CD4-positive, alpha-beta T cell treated with Interleukin-6 at 100 ng/mL for 8 hours (primary cell): ENCODE results near the gene POLH.

Source experiments
- DNase-seq: peaks from one replicate; pipeline ENCODE4 v3.0.0-alpha.2; 2020; ENCODE audit warnings: mixed read lengths, low spot score

The POLH gene

GRCh38 chr6:43606019-43606418 is 30.0 kb downstream of the POLH start:
- DNase-seq = no peak

DNA sequence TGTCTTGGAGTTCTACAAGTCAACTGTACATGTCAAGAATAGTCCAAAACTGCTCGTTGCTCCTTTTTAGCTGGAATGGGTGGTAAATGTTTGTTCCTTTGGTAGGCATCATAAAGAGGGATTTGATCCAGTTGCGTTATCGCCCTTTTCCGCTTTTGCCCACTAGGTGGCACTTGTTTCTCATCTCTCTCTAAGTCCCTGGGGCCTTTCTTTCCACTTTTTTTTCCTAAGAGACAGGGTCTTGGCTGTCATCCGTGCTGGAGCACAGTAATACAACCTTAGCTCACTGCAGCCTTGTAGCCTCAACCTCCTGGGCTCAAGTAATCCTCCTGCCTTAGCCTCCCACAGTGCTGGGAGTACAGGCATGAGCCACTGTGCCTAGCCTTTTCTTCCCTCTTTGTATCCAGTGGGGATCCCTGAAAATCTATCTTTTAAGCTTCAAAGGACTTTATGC is 32.4 kb downstream of the POLH start:
- DNase-seq = peak; percentile 53

DNA sequence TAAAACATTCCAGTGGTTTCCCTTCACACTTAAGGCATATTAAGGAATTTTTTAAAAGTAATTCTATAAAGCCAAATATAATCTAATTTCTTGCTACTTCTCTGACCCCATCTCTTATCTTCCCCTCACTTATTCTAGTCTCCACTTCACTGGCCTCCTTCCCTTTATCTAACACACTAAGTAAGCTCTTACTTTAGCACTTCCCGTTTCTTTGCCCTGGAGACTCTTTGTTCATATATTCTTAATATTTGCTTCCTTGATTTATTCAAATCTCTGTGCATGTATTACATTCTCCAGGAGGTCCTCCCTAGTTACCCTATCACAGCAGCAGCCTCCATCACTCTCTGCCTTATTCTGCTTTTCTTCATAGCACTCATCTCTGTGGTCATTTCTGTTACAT is 32.8 kb downstream of the POLH start:
- no peak for DNase-seq

DNA sequence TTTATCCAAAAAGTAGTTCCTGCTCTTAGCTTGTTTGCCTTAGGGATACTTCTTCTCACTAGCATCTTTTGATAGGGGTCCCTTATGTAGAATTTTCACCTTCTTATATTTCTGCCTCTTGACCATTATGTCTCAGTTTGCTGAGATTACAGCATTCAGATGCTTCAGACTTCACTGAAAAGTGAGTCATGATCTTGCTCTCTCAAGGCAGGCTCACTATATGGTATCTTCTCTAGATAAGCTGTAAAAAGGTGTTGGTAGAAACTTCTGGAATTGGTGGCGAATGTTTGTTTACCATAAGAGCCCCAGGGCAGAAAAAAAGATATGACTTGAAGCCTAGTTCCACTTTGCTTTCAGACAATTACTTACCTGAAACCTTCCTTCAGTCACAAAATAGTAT is 33.4 kb downstream of the POLH start:
- no peak for DNase-seq

GRCh38 chr6:43610431-43610830 is 34.4 kb downstream of the POLH start:
- no peak for DNase-seq

DNA sequence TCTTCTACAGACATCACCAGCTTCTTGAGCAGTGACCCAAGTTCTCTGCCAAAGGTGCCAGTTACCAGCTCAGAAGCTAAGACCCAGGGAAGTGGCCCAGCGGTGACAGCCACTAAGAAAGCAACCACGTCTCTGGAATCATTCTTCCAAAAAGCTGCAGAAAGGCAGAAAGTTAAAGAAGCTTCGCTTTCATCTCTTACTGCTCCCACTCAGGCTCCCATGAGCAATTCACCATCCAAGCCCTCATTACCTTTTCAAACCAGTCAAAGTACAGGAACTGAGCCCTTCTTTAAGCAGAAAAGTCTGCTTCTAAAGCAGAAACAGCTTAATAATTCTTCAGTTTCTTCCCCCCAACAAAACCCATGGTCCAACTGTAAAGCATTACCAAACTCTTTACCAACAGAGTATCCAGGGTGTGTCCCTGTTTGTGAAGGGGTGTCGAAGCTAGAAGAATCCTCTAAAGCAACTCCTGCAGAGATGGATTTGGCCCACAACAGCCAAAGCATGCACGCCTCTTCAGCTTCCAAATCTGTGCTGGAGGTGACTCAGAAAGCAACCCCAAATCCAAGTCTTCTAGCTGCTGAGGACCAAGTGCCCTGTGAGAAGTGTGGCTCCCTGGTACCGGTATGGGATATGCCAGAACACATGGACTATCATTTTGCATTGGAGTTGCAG is 37.9 kb downstream of the POLH start:
- no peak for DNase-seq

- DNase-seq = no peak
Observed at GRCh38 chr6:43614396-43614730, 38.4 kb downstream of the POLH start.

DNA sequence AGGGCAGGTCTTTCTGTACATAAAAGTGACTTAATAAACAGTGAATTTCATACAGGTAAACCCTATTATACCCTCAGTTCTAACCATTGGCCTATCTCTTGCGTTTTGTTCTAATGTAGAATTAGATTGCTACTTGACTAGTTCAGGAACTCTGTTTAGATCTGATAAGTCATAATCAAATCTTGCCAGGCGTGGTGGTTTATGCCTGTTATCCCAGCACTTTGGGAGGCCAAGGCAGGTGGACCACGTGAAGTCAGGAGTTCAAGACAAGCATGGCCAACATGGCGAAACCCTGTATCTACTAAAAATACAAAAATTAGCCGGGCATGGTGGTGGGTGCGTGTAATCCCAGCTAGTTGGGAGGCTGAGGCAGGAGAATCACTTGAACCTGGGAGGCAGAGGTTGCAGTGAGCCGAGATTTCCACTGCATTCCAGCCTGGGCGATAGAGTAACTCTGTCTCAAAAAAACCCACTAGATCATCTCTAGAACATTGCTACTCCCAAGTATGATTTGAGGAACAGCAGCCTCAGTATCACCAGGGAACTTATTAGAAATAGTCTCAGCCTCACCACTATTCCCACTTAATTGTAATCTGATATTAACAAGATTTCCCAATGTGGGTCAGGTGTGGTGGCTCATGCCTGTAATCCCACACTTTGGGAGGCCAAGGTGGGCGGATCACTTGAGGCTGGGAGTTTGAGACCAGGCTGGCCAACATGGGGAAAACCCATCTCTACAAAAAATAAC is 40.9 kb downstream of the POLH start:
- DNase-seq = no peak

DNA sequence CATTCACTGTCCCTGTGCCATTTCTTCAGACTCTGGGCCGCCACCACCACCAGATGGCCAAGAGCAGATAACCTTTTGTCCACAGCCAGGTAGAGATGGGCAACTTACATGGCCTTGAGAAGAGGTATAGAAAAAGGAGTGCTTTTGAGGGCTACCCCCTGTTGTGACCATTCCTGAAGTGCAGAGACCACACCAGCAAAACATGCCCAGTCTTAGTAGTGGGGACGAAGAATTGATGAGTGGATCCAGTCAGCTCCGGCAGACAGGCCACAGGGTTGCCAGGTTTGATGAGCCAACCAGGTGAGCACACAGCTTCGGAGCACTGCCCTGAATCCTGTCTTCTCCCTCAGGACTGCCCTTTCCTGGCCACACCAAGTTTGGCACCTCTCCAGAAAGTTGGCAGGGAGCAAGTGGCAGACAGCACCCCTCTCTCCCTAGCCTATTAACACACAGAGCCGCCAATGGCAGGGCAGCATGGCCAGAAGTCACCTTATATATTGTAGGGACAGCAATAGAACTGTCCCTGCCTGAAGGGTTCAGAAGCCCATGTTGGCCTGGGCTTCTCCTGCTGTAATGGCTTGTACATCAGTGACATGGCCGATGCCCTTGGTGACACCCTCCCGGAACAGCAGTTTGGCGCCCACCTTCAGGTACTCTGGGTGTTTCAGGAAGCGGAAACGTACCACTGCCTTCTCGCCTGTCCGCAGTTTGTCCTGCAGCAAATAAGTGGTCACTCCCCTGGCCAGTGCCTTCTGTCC is 45.3 kb downstream of the POLH start:
- DNase-seq = no peak

DNA sequence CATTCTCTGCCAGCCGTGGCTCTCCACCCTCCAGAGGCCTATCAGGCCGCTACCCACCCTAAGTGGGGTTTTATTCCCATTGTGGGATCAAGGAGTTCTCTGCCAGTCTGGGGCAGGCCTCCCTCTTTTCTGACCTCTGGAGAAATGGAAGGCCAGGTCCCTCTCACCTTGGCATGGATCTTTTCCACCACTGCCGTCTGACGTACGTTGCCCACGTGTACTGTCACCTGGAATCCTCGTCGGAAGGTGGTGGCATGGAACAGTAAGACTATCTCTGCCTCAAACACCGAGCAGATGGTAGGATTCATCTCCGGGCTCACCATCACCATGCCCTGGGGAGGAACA is 45.8 kb downstream of the POLH start:
- no peak for DNase-seq

GRCh38 chr6:43622541-43622940 is 46.6 kb downstream of the POLH start:
- no peak for DNase-seq

DNA sequence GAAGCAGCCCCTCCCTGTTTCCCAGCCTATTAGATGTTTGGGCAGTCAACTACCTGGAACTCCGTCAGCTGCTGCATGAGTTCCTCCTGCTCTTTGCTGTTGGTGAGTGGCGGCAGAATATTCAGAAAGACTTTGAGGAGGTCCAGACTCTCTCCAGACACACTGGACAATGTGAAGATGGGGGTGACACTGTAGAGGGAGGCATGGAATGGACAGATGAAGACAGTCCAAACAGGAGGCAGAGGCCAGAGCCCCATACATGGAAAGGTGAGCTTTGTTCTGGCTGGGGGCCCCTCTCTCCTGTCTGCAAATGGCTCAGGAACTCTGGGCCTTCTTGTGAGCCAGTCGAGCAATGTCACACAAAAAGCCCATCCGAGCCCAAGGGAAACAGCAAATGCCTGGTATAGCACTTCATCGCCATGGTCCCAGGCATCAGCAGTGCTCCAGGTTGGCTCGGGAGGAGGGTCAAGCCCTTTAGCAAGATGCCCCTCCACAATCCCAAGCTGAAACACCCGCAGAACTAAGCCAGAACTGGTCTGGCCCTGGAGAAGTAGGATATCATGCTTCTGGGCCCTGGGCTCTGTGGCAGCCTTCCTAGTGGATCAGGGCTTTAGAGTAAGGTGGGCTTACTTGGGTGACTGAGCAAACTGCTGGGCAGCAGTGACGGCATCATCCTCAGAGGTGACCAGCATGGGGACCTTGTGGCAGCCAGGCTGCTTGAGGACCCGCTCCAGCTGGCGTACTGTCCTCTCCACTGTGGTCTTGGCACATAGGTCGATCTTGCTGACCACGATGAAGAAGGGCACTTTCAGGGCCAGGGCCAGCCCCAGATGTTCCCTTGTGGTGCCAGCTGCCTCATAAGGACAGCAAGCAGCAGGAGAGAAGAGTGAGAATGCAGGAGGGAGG is 48.1 kb downstream of the POLH start:
- DNase-seq = no peak

DNA sequence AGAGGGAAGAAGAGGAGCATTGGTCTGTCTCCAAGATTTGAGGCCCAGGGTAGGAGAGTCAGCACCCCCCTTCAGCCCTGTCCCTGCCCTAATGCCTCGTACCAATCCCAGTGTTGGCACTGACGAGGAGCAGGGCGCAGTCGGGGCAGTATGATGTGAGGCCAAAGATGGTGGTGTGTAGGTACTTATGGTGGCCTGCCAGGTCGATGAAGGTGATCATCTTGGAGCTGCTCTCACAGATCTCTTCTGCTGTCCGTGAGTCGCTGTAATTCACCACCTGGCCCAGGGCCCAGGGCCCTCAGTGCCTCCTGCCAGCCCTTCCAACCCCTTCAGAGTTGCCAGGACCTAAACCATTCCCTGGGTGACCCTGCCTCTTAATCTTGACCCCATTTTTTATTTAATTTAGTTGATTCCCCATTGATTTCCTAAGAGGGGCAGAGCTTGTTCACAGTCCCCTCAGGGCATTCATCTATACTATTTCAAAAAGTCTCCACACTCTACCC is 48.9 kb downstream of the POLH start:
- no peak for DNase-seq

- DNase-seq = no peak
Observed at GRCh38 chr6:43625393-43625992, 49.5 kb downstream of the POLH start.

- DNase-seq = no peak
Observed at GRCh38 chr6:43627008-43627825, 51.2 kb downstream of the POLH start.

GRCh38 chr6:43628393-43629103 is 52.6 kb downstream of the POLH start:
- peak; percentile 48 for DNase-seq

- peak; percentile 95 for DNase-seq
Observed at GRCh38 chr6:43629104-43629504, 53.1 kb downstream of the POLH start, which contains the start of gene GTPBP2. GTPBP2 (minus strand) TSS chr6:43629264; CDS start chr6:43629162, 102 bp downstream.

GRCh38 chr6:43629505-43630300 is 53.7 kb downstream of the POLH start:
- DNase-seq = peak; percentile 92
